ENCODE data around the gene CDH16.

- no peak for TF ChIP-seq CTCF (IDR thresholded peaks at IDR 0.05; ENCODE audit: low read length)
- no peak for TF ChIP-seq EZH2 (IDR thresholded peaks at IDR 0.05; ENCODE audit: borderline replicate concordance, low read length)
These were observed 4.1 kb downstream of the CDH16 start for GRCh38 chr16:66914541-66914940.

Measured in OCI-LY1 (cell line).